Suprapubic skin (tissue), 4 donors: ENCODE measurements around the gene AGAP3. TPM values are rescaled to one million over a fixed set of nuclear protein-coding genes. Genes with fewer than 3 reads are reported as not detected.

Source experiments
- DNase-seq, 2 donors: peaks; one replicate each; pipeline ENCODE4 v3.0.0-alpha.2; 2019; ENCODE audit warnings: low spot score in 2 of 2
- H3K27ac ChIP-seq: fragments of 200-600 bp; sonication (generic); one replicate; pipeline ENCODE4 v1.5.1; 2019
- H3K27me3 ChIP-seq: fragments of 200-600 bp; sonication (generic); one replicate; pipeline ENCODE4 v1.5.1; 2019
- H3K36me3 ChIP-seq: fragments of 200-600 bp; sonication (generic); one replicate; pipeline ENCODE4 v1.5.1; 2019
- H3K4me1 ChIP-seq: fragments of 200-600 bp; sonication (generic); one replicate; pipeline ENCODE4 v1.5.1; 2019
- H3K4me3 ChIP-seq: fragments of 200-600 bp; sonication (generic); one replicate; pipeline ENCODE4 v1.5.1; 2019; ENCODE audit warnings: mild to moderate bottlenecking
- H3K9me3 ChIP-seq: fragments of 200-600 bp; sonication (generic); one replicate; pipeline ENCODE4 v1.5.1; 2019
- EP300 ChIP-seq: sonication (generic); formaldehyde crosslinking; IDR thresholded peaks from one replicate; pipeline ENCODE4 v1.6.1; 2017; ENCODE audit warnings: antibody characterized with exemption
- POLR2A ChIP-seq, 2 donors: fragments of 450-650 bp; IDR thresholded peaks; one replicate each; pipeline ENCODE4 v1.6.1; 2017; ENCODE audit warnings: antibody characterized with exemption in 2 of 2, mild to moderate bottlenecking in 2 of 2, moderate library complexity in 2 of 2
- POLR2AphosphoS5 ChIP-seq, 3 donors: sonication (generic); formaldehyde crosslinking; IDR thresholded peaks; one replicate each; pipeline ENCODE4 v1.6.1; 2017; ENCODE audit warnings: antibody characterized with exemption in 3 of 3
- WGBS: methylation state at CpG from one replicate; pipeline ENCODE4 v1.1.5; 2018; 5-methylcytosine and 5-hydroxymethylcytosine counted together
- total RNA-seq, 4 donors: library from RNA; depleted of rRNA; stranded (reverse); fragments of >200 nt; gene quantifications; one replicate each; pipeline ENCODE4 v1.1.0, GENCODE V29; 2016
- TF ChIP-seq, protein P1 (sequence below), 2 donors: fragments of 200-600 bp in 1 of 2; fragments of 450-650 bp in 1 of 2; sonication (generic) in 1 of 2; IDR thresholded peaks; one replicate each; pipeline ENCODE4 v1.5.1; 2016 to 2019; ENCODE audit warnings: antibody characterized with exemption in 2 of 2, mild to moderate bottlenecking in 1 of 2, moderate library complexity in 1 of 2

The AGAP3 gene
- total RNA-seq, 4 donors from 2014 or later: 126 to 162 (median 134) TPM

DNA sequence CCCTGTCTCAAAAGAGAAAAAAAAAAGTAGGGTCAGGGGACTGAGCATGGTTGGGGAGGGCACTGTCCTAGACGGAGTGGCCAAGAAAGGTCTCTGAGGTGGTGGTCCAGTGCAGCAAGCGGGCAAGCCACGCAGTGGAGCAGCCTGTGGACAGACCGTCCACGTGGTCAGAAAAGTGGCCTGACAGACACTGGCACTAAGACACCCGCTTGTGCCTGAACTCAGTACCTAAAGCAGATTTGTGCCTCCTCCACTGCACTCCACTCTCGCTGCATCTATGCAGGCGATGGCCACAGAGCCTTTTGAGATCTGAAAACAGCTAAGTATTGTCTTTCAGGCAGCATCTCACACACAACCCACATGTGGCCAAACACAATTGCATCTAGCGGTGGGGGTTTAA is 92.0 kb downstream of the AGAP3 start:
- peaks cover 43% of the 10 kb centered on the region for H3K27me3 ChIP-seq
- H3K27ac ChIP-seq: no peak overlapping the region
- TF ChIP-seq EP300 (no peak), POLR2A (IDR thresholded peaks at IDR 0.05) (no peak)
- no peaks in the 10 kb centered on the region for H3K4me1 ChIP-seq
- no peaks in the 10 kb centered on the region for H3K36me3 ChIP-seq
- no peak overlapping the region for H3K4me3 ChIP-seq
- 80% methylated on average over 8 of the region's 9 CpGs for WGBS
- no peak for DNase-seq
- no peaks in the 10 kb centered on the region for H3K9me3 ChIP-seq

DNA sequence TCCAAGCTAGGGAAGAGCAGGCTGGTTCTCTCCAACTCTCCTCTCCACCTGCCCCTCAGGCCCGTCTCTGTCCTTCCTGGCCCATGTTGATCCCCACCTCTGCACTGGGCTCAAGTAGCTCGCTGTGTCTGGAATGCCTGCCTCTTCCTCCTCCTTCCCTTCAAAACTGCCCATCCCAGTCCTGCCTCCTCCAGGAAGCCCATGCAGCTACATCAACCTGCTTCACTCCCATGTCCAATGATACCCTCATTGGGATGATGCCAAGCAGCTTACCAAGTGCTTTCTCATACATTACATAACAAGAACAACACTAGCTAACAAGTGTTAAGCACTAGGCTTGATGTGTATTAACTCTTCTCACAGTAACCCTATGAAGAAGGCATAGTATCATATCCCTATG is 92.6 kb downstream of the AGAP3 start:
- WGBS: 60% methylated on average over 2 of the region's 2 CpGs
- Histone ChIP-seq H3K4me3 (no peak overlapping the region), H3K27ac (no peak overlapping the region), H3K36me3 (no peaks in the 10 kb centered on the region), H3K4me1 (no peaks in the 10 kb centered on the region), H3K27me3 (peaks cover 37% of the 10 kb centered on the region), H3K9me3 (no peaks in the 10 kb centered on the region)
- TF ChIP-seq, protein P1, sequence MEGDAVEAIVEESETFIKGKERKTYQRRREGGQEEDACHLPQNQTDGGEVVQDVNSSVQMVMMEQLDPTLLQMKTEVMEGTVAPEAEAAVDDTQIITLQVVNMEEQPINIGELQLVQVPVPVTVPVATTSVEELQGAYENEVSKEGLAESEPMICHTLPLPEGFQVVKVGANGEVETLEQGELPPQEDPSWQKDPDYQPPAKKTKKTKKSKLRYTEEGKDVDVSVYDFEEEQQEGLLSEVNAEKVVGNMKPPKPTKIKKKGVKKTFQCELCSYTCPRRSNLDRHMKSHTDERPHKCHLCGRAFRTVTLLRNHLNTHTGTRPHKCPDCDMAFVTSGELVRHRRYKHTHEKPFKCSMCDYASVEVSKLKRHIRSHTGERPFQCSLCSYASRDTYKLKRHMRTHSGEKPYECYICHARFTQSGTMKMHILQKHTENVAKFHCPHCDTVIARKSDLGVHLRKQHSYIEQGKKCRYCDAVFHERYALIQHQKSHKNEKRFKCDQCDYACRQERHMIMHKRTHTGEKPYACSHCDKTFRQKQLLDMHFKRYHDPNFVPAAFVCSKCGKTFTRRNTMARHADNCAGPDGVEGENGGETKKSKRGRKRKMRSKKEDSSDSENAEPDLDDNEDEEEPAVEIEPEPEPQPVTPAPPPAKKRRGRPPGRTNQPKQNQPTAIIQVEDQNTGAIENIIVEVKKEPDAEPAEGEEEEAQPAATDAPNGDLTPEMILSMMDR (IDR thresholded peaks at IDR 0.05): no peak
- TF ChIP-seq POLR2A (IDR thresholded peaks at IDR 0.05) (no peak), POLR2AphosphoS5 (IDR thresholded peaks at IDR 0.05) (no peak), EP300 (no peak)
- no peak for DNase-seq

DNA sequence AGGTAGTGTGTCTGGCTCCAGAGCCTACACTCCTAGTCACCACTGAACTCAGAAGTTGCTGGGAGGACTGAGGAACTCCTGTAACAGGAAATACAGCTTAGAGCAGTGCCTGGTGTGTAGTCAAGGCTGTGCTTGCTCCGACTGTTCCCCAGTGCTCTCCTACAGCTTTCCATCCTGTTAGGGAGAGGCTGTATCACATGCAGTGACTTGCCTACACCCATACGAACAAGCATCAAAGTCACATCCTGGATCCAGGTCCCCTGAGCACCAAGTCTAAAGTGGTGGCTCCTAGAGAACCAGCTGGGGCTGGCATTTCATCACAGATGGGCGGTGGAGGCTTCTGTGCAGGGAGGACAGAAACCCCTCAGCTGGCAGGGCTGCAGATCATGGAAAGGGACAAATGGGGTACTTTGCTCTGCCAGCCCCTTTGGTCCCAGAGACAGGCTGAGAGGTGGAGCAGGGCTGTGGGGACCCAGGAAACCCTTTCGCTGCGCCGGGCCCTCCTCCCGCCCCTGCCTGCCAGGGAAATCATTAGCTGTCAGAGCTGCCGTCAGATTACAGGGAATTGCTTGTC is 93.1 kb downstream of the AGAP3 start:
- WGBS: 67% methylated on average over 8 of the region's 8 CpGs
- H3K36me3 ChIP-seq: no peaks in the 10 kb centered on the region
- H3K4me3 ChIP-seq: no peak overlapping the region
- peaks cover 32% of the 10 kb centered on the region for H3K27me3 ChIP-seq
- DNase-seq: no peak
- H3K27ac ChIP-seq: no peak overlapping the region
- no peak for TF ChIP-seq POLR2AphosphoS5 (IDR thresholded peaks at IDR 0.05)
- TF ChIP-seq EP300: no peak
- no peak for TF ChIP-seq POLR2A (IDR thresholded peaks at IDR 0.05)
- TF ChIP-seq, protein P1 (IDR thresholded peaks at IDR 0.05): no peak
- no peaks in the 10 kb centered on the region for H3K9me3 ChIP-seq
- no peaks in the 10 kb centered on the region for H3K4me1 ChIP-seq

DNA sequence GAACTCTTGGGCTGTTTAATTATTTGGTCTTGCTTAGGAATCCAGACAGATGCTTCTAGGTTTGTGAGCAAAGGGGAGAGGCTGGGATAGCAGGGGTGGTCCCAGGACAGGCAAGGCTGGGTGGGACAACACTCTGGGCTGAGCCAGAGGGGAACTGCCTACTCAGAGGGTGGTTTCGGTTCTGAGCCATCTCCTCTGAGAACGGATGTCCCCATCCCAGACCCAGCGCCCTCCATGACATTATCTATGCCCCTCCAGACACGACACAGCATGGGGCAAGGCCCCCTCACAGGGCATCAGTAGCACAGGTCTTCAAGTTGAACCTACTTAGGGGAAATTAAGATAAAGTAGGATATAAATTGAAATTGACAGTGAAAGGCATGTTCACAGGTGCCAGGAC is 93.7 kb downstream of the AGAP3 start:
- no peak for TF ChIP-seq POLR2A (IDR thresholded peaks at IDR 0.05)
- TF ChIP-seq, protein P1 (IDR thresholded peaks at IDR 0.05): no peak
- no peak for TF ChIP-seq POLR2AphosphoS5 (IDR thresholded peaks at IDR 0.05)
- no peak for TF ChIP-seq EP300
- Histone ChIP-seq H3K4me1 (no peaks in the 10 kb centered on the region), H3K27me3 (peaks cover 26% of the 10 kb centered on the region), H3K4me3 (no peak overlapping the region), H3K27ac (no peak overlapping the region), H3K36me3 (no peaks in the 10 kb centered on the region), H3K9me3 (no peaks in the 10 kb centered on the region)
- no peak for DNase-seq
- 74% methylated on average over 4 of the region's 4 CpGs for WGBS

DNA sequence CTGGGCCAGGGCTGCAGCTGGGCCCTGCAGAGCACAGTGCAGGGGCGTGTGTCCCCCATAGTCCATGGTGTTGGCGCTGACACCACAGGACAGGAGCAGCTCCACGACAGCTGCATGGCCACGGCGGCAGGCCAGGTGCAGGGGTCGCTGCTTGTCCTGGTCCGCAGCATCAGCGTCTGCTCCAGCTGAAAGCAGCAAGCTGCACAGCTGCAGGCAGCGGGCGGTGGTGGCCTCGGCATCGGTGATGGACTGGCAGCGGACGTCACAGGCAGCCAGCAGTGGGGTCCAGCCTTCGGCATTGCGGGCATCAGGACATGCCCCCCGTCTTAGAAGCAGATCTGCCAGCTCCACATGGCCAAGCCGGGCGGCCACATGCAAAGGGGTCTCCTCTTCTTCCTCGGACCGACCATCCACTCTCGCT is 94.7 kb downstream of the AGAP3 start:
- Histone ChIP-seq H3K27me3 (peaks cover 17% of the 10 kb centered on the region), H3K36me3 (no peaks in the 10 kb centered on the region), H3K4me3 (no peak overlapping the region), H3K27ac (no peak overlapping the region), H3K9me3 (no peaks in the 10 kb centered on the region), H3K4me1 (no peaks in the 10 kb centered on the region)
- WGBS: 100% methylated on average over 3 of the region's 22 CpGs
- peak; percentile 50 to 54 for DNase-seq
- TF ChIP-seq, protein P1 (IDR thresholded peaks at IDR 0.05): no peak
- no peak for TF ChIP-seq EP300
- no peak for TF ChIP-seq POLR2A (IDR thresholded peaks at IDR 0.05)
- no peak for TF ChIP-seq POLR2AphosphoS5 (IDR thresholded peaks at IDR 0.05)
